NB4 (cell line): ENCODE results near the gene VGLL2.

Experiments used
- CTCF ChIP-seq: IDR thresholded peaks from one replicate; pipeline ENCODE4 v1.5.1; 2012; ENCODE audit warnings: low read depth, low read length
- POLR2A ChIP-seq: IDR thresholded peaks from 2 replicates; pipeline ENCODE4 v1.6.1; 2011; ENCODE audit warnings: mild to moderate bottlenecking; ENCODE audit not compliant: insufficient read length; ENCODE audit errors: extremely low read depth

- TF ChIP-seq POLR2A = no peak
- no peak for TF ChIP-seq CTCF
Observed at GRCh38 chr6:117309611-117310010, 44.3 kb downstream of the VGLL2 start.
